CD4-positive, alpha-beta T cell (primary cell): ENCODE results near the gene IL19. TPM values are rescaled to one million over a fixed set of nuclear protein-coding genes. Genes with fewer than 3 reads are reported as not detected.

Experiments
- ATAC-seq: fragments of 200-7000 bp; cut with Tn5 transposase; one replicate; pipeline ENCODE4 v1.10.0; 2022; ENCODE audit warnings: mild to moderate bottlenecking; ENCODE audit not compliant: poor library complexity
- CTCF ChIA-PET: fragments of 350-600 bp; sonication (Branson Sonifier 250); formaldehyde crosslinking; loops from one replicate; lab custom pipeline; 2021; ENCODE audit warnings: antibody characterized with exemption, inconsistent platforms; lab: Charles Lee
- POLR2A ChIA-PET: fragments of 350-600 bp; sonication (Branson Sonifier 250); formaldehyde crosslinking; loops from one replicate; lab custom pipeline; 2021; ENCODE audit warnings: antibody characterized with exemption, inconsistent platforms; lab: Charles Lee
- DNase-seq, 14 experiments: peaks; one replicate each; pipeline ENCODE4 v3.0.0-alpha.2; 2013 to 2020; ENCODE audit warnings: mixed read lengths in 2 of 14
- H3K27ac ChIP-seq, 2 donors: one replicate each; pipeline versions ENCODE4 v1.5.1 to v1.7.0; 2013; ENCODE audit warnings: low read length in 2 of 2, low read depth in 1 of 2, mild to moderate bottlenecking in 1 of 2
- H3K27me3 ChIP-seq, 2 experiments: 1 replicate in 1 of 2; 2 replicates in 1 of 2; pipeline versions ENCODE4 v1.6.1 to v1.7.0; 2013; ENCODE audit warnings: low read length in 2 of 2, control low read depth in 1 of 2, mild to moderate bottlenecking in 1 of 2, moderate library complexity in 1 of 2; ENCODE audit not compliant: insufficient read depth in 2 of 2, control insufficient read depth in 1 of 2
- H3K36me3 ChIP-seq: one replicate; pipeline ENCODE4 v1.6.1; 2013; ENCODE audit warnings: low read length, control low read depth; ENCODE audit not compliant: insufficient read depth
- H3K4me1 ChIP-seq: one replicate; pipeline ENCODE4 v1.6.1; 2013; ENCODE audit warnings: low read length, control low read depth; ENCODE audit not compliant: insufficient read depth
- H3K4me3 ChIP-seq: one replicate; pipeline ENCODE4 v1.5.1; 2013; ENCODE audit warnings: mild to moderate bottlenecking, low read length, moderate library complexity
- H3K9me3 ChIP-seq, 2 experiments: 1 replicate in 1 of 2; 2 replicates in 1 of 2; pipeline versions ENCODE4 v1.6.1 to v1.7.0; 2013; ENCODE audit warnings: low read length in 2 of 2, mild to moderate bottlenecking in 2 of 2, control low read depth in 1 of 2, moderate library complexity in 1 of 2; ENCODE audit not compliant: control insufficient read depth in 1 of 2, insufficient read depth in 1 of 2
- H3K27ac Mint-ChIP-seq: one replicate; pipeline ENCODE4 v1.8.0; 2020; ENCODE audit warnings: mixed read lengths
- H3K27me3 Mint-ChIP-seq: one replicate; pipeline ENCODE4 v1.8.0; 2021; ENCODE audit warnings: mixed read lengths
- H3K36me3 Mint-ChIP-seq: one replicate; pipeline ENCODE4 v1.8.0; 2021; ENCODE audit warnings: low read depth, mixed read lengths
- H3K4me1 Mint-ChIP-seq: one replicate; pipeline ENCODE4 v1.8.0; 2021; ENCODE audit warnings: low read depth, mixed read lengths
- H3K4me3 Mint-ChIP-seq: one replicate; pipeline ENCODE4 v1.8.0; 2020; ENCODE audit warnings: mild to moderate bottlenecking, mixed read lengths
- H3K9me3 Mint-ChIP-seq: one replicate; pipeline ENCODE4 v1.8.0; 2020; ENCODE audit warnings: mixed read lengths
- CTCF ChIP-seq: fragments of 200-600 bp; IDR thresholded peaks from one replicate; pipeline ENCODE4 v1.8.0; 2022; ENCODE audit warnings: antibody characterized with exemption, mild to moderate bottlenecking
- intact Hi-C, 2 experiments: fragments of 100-400 bp; cut with DNase I in 1 of 2; cut with micrococcal nuclease in 1 of 2; formaldehyde crosslinking; loops; one replicate each; pipeline versions ENCODE4 v1.15.1 to v1.9.0; 2023 to 2025; cut with DNase I, micrococcal nuclease
- polyA plus RNA-seq, 2 donors: library from polyadenylated mRNA; unstranded; fragments of 120-200 nt; gene quantifications; one replicate each; pipeline ENCODE4 v1.2.1, GENCODE V29; 2013
- total RNA-seq, 174 experiments: library from RNA in 2 of 174; stranded (reverse) in 2 of 174; gene quantifications; one replicate each; pipeline ENCODE4 v1.2.3 and lab custom pipeline; 2021 to 2026

IL19 gene
- total RNA-seq (not detected), total RNA-seq (lab: John Stamatoyannopoulos, UW) (0 to 6.4 (median 0.66) reads per million in 172 experiments)
- not detected for polyA plus RNA-seq (2013, experiment 1 of 2)
- polyA plus RNA-seq (2013, experiment 2 of 2) = 0.05 TPM

GRCh38 chr1:206770531-206771337 is at the start of gene IL19:
TSS of gene IL19 (plus strand) at chr1:206770773. CDS start at chr1:206836663, 65,890 bp downstream.
- H3K4me1 ChIP-seq = peaks cover 83% of the 10 kb centered on the region
- H3K4me3 ChIP-seq = no peak within 1 kb of the TSS
- DNase-seq (peak in 5 of 14 experiments; percentile 17 to 66 (median 50)), ATAC-seq (no peak)
- CTCF ChIA-PET = interaction anchor here (0.5 to 7.9 kb wide), 9 partner anchors 9 to 226 kb away, joined by 3 to 57 read pairs (median 3); no protein-coding TSS in a partner anchor
- no peak for TF ChIP-seq CTCF
- H3K27ac ChIP-seq = no peak within 1 kb of the TSS
- intact Hi-C loops = loop anchor here (2.0 to 5.0 kb wide), 3 partner anchors 14 to 33 kb away; no protein-coding TSS in a partner anchor
- Mint-ChIP-seq H3K27me3 (no peaks in the 10 kb centered on the region), H3K4me3 (peak within 1 kb of the TSS; percentile 65), H3K36me3 (no peaks in the 10 kb centered on the region), H3K9me3 (no peaks in the 10 kb centered on the region), H3K27ac (peak within 1 kb of the TSS; percentile 69), H3K4me1 (peaks cover 72% of the 10 kb centered on the region)
- H3K27me3 ChIP-seq = no peaks in the 10 kb centered on the region
- H3K36me3 ChIP-seq = no peaks in the 10 kb centered on the region
- no peaks in the 10 kb centered on the region for H3K9me3 ChIP-seq
- POLR2A ChIA-PET = interaction anchor here (1.0 to 5.3 kb wide), 9 partner anchors 12 to 152 kb away, joined by 3 to 53 read pairs (median 12); partner anchors contain the start of gene FCMR

- intact Hi-C loops = loop anchor here in 1 of 2 experiments (5.0 kb wide), 1 partner anchor 34 kb away; no protein-coding TSS in a partner anchor
- H3K4me1 ChIP-seq = peaks cover 64% of the 10 kb centered on the region
- H3K9me3 Mint-ChIP-seq = no peaks in the 10 kb centered on the region
- no peak for TF ChIP-seq CTCF
- ATAC-seq = no peak
- no peaks in the 10 kb centered on the region for H3K27me3 Mint-ChIP-seq
- ChIA-PET CTCF (no interaction called here), POLR2A (interaction anchor here (0.5 kb wide), 1 partner anchor 88 kb away, joined by 3 read pairs; no protein-coding TSS in a partner anchor)
- no peak overlapping the region for H3K4me3 ChIP-seq
- H3K27ac Mint-ChIP-seq = no peak overlapping the region
- H3K36me3 ChIP-seq = peaks cover 2% of the 10 kb centered on the region
- no peak overlapping the region for H3K27ac ChIP-seq
- H3K4me1 Mint-ChIP-seq = peaks cover 74% of the 10 kb centered on the region
- H3K36me3 Mint-ChIP-seq = no peaks in the 10 kb centered on the region
- H3K4me3 Mint-ChIP-seq = no peak overlapping the region
- no peaks in the 10 kb centered on the region for H3K9me3 ChIP-seq
- no peaks in the 10 kb centered on the region for H3K27me3 ChIP-seq
- DNase-seq = no peak
Measured at GRCh38 chr1:206721454-206721853, 49.1 kb upstream of the IL19 start.

GRCh38 chr1:206722751-206723461 is 47.7 kb upstream of the IL19 start:
- intact Hi-C loops = loop anchor here in 1 of 2 experiments (5.0 kb wide), 1 partner anchor 36 kb away; no protein-coding TSS in a partner anchor
- no peak overlapping the region for H3K4me3 Mint-ChIP-seq
- H3K9me3 ChIP-seq = no peaks in the 10 kb centered on the region
- peaks cover 68% of the 10 kb centered on the region for H3K4me1 Mint-ChIP-seq
- no peak overlapping the region for H3K27ac ChIP-seq
- H3K4me1 ChIP-seq = peaks cover 60% of the 10 kb centered on the region
- no peaks in the 10 kb centered on the region for H3K9me3 Mint-ChIP-seq
- ChIA-PET POLR2A (interaction anchor here (0.7 kb wide), 1 partner anchor 81 kb away, joined by 4 read pairs; no protein-coding TSS in a partner anchor), CTCF (no interaction called here)
- TF ChIP-seq CTCF = no peak
- H3K27ac Mint-ChIP-seq = no peak overlapping the region
- peaks cover 2% of the 10 kb centered on the region for H3K36me3 ChIP-seq
- DNase-seq = no peak
- no peaks in the 10 kb centered on the region for H3K27me3 ChIP-seq
- no peak overlapping the region for H3K4me3 ChIP-seq
- no peaks in the 10 kb centered on the region for H3K27me3 Mint-ChIP-seq
- ATAC-seq = no peak
- no peaks in the 10 kb centered on the region for H3K36me3 Mint-ChIP-seq
